A673 (cell line): ENCODE results near the gene HLA-C.

ENCODE experiments used
- CTCF ChIP-seq: fragments of 300-800, 200-600 bp; sonication (generic); conservative IDR thresholded peaks from 2 replicates; pipeline ENCODE4 v1.5.1; 2017; ENCODE audit warnings: low read depth, mild to moderate bottlenecking, antibody characterized with exemption, low read length, moderate library complexity, mixed read lengths
- EZH2 ChIP-seq: fragments of 200-600 bp; sonication (generic); IDR thresholded peaks from 2 replicates; pipeline ENCODE4 v1.6.1; 2017; ENCODE audit warnings: borderline replicate concordance, low read depth, mild to moderate bottlenecking, mixed read lengths, antibody characterized with exemption, low read length; ENCODE audit not compliant: poor library complexity, severe bottlenecking

GRCh38 chr6:31268369-31268765 lies 3.5 kb downstream of the HLA-C start:
- TF ChIP-seq CTCF, result no peak
- TF ChIP-seq EZH2, result no peak
